Endothelial cell of umbilical vein (primary cell): ENCODE results near the gene IGSF9B. TPM values are rescaled to one million over a fixed set of nuclear protein-coding genes. Genes with fewer than 3 reads are reported as not detected.

Experiments used
- BruUV-seq: library from RNA; stranded (reverse); fragments of 400-500 nt; replicated peaks from 2 replicates; lab custom pipeline; 2021; lab: Mats Ljungman, UMichigan
- CTCF ChIA-PET: fragments of 300-600, 350-600 bp; sonication (Branson Sonifier 250); formaldehyde crosslinking; loops from one replicate; lab custom pipeline; 2021; ENCODE audit warnings: antibody characterized with exemption, inconsistent platforms; lab: Charles Lee
- POLR2A ChIA-PET: fragments of 300-600, 350-600 bp; sonication (Branson Sonifier 250); formaldehyde crosslinking; loops from one replicate; lab custom pipeline; 2021; ENCODE audit warnings: antibody characterized with exemption, inconsistent platforms; lab: Charles Lee
- DNase-seq: peaks from one replicate; pipeline ENCODE4 v3.0.0-alpha.2; 2011; ENCODE audit warnings: low read depth, low spot score
- FAIRE-seq: peaks from 2 replicates; lab custom pipeline; 2011; peaks lifted over from hg19 to GRCh38; lab: Jason Lieb, UNC
- H2AFZ ChIP-seq: 2 replicates; pipeline ENCODE4 v1.6.0; 2012; ENCODE audit warnings: low read depth, low read length, control low read depth, inconsistent platforms
- H3K27ac ChIP-seq: 2 replicates; pipeline ENCODE4 v1.5.1; 2011; ENCODE audit warnings: low read depth, mild to moderate bottlenecking, control low read depth, low read length, moderate library complexity; ENCODE audit not compliant: insufficient read depth
- H3K27me3 ChIP-seq, 2 experiments: 2 replicates each; pipeline versions ENCODE4 v1.6.0 to v1.6.1; 2011; ENCODE audit warnings: low read length in 2 of 2, mixed read lengths in 1 of 2; ENCODE audit not compliant: control insufficient read depth in 2 of 2, insufficient read depth in 2 of 2
- H3K36me3 ChIP-seq, 2 experiments: 2 replicates in 1 of 2; 3 replicates in 1 of 2; pipeline ENCODE4 v1.5.1; 2011; ENCODE audit warnings: low read length in 2 of 2, mild to moderate bottlenecking in 1 of 2, moderate library complexity in 1 of 2; ENCODE audit not compliant: control insufficient read depth in 2 of 2, insufficient read depth in 2 of 2; ENCODE audit errors: extremely low read depth in 1 of 2
- H3K4me1 ChIP-seq: 3 replicates; pipeline ENCODE4 v1.5.1; 2011; ENCODE audit warnings: mild to moderate bottlenecking, low read length; ENCODE audit not compliant: control insufficient read depth, insufficient read depth; ENCODE audit errors: extremely low read depth
- H3K4me2 ChIP-seq: 2 replicates; pipeline ENCODE4 v1.6.1; 2011; ENCODE audit warnings: low read length, control low read depth, mixed read lengths; ENCODE audit not compliant: insufficient read depth
- H3K4me3 ChIP-seq, 3 experiments: fragments of 200-600 bp in 1 of 3; sonication (generic), shearing (Covaris generic) in 1 of 3; replicated peaks in 1 of 3; 2 replicates each; pipeline ENCODE4 v1.5.1; 2011 to 2016; ENCODE audit warnings: control low read depth in 3 of 3, low read length in 3 of 3, mild to moderate bottlenecking in 2 of 3, inconsistent platforms in 1 of 3, low read depth in 1 of 3, moderate library complexity in 1 of 3; ENCODE audit not compliant: insufficient read depth in 1 of 3
- H3K79me2 ChIP-seq: 2 replicates; pipeline ENCODE4 v1.6.0; 2012; ENCODE audit warnings: low read length, inconsistent platforms; ENCODE audit not compliant: control insufficient read depth, insufficient read depth
- H3K9ac ChIP-seq: replicated peaks from 2 replicates; pipeline ENCODE3; 2011; ENCODE audit warnings: low read length, control low read depth; ENCODE audit not compliant: insufficient read depth; ENCODE audit errors: extremely low read depth
- H3K9me1 ChIP-seq: replicated peaks from 3 replicates; pipeline ENCODE4 v1.6.0; 2011; ENCODE audit warnings: mild to moderate bottlenecking, low read length; ENCODE audit not compliant: control insufficient read depth, insufficient read depth; ENCODE audit errors: extremely low read depth
- H3K9me3 ChIP-seq: replicated peaks from 2 replicates; pipeline ENCODE4 v1.5.1; 2012; ENCODE audit warnings: low read length, inconsistent platforms; ENCODE audit not compliant: control insufficient read depth, insufficient read depth
- H4K20me1 ChIP-seq: replicated peaks from 2 replicates; pipeline ENCODE3; 2011; ENCODE audit warnings: mild to moderate bottlenecking, low read length; ENCODE audit not compliant: control insufficient read depth, insufficient read depth; ENCODE audit errors: extremely low read depth
- EZH2 ChIP-seq: IDR thresholded peaks from 2 replicates; pipeline ENCODE4 v1.6.1; 2012; ENCODE audit warnings: borderline replicate concordance, low read depth, mild to moderate bottlenecking, moderate library complexity, low read length, inconsistent platforms; ENCODE audit not compliant: severe bottlenecking
- FOS ChIP-seq: IDR thresholded peaks from 2 replicates; pipeline ENCODE4 v1.6.1; 2011; ENCODE audit warnings: mild to moderate bottlenecking, low read length, moderate library complexity, borderline replicate concordance; ENCODE audit not compliant: insufficient read depth
- GATA2 ChIP-seq: IDR thresholded peaks from 2 replicates; pipeline ENCODE4 v1.7.0; 2011; ENCODE audit warnings: low read depth, mild to moderate bottlenecking, moderate library complexity, mixed read lengths, low read length; ENCODE audit not compliant: insufficient read length, insufficient read depth
- JUN ChIP-seq: IDR thresholded peaks from 2 replicates; pipeline ENCODE4 v1.6.1; 2011; ENCODE audit warnings: borderline replicate concordance, low read depth; ENCODE audit not compliant: insufficient read length, insufficient read depth
- POLR2A ChIP-seq: IDR thresholded peaks from 2 replicates; pipeline ENCODE4 v1.6.1; 2012; ENCODE audit warnings: low read depth, mild to moderate bottlenecking, control low read depth, low read length
- dilution Hi-C: fragments of 300-500 bp; cut with MboI; formaldehyde crosslinking; loops from one replicate; pipeline ENCODE4 v1.15.0; 2019; ENCODE audit warnings: low sequenced_read_pairs; ENCODE audit not compliant: extremely low pct_ligation_motif_present
- intact Hi-C: fragments of 100-400 bp; cut with micrococcal nuclease; formaldehyde crosslinking; loops from one replicate; pipeline ENCODE4 v1.10.0; 2022
- polyA plus RNA-seq, 4 experiments: library from polyadenylated mRNA; depleted of rRNA in 3 of 4; stranded (reverse) in 3 of 4; unstranded in 1 of 4; fragments of >200 nt; gene quantifications; 2 replicates each; pipeline versions ENCODE4 v1.2.1 to v1.2.3, GENCODE V29; 2011 to 2012; ENCODE audit warnings: missing spikeins in 1 of 4
- total RNA-seq: library from RNA; stranded (reverse); gene quantifications from 2 replicates; pipeline ENCODE4 v1.2.3, GENCODE V29; 2021
- TF ChIP-seq, protein P1 (sequence below): IDR thresholded peaks from 2 replicates; pipeline ENCODE4 v1.6.1; 2011; ENCODE audit not compliant: insufficient read depth, insufficient read length
- TF ChIP-seq, protein P2 (sequence below), 2 donors: IDR thresholded peaks; 1 replicate in 1 of 2; 2 replicates in 1 of 2; pipeline ENCODE4 v1.5.1; 2011; ENCODE audit warnings: low read length in 2 of 2, mild to moderate bottlenecking in 2 of 2, moderate library complexity in 2 of 2, control low read depth in 1 of 2, inconsistent platforms in 1 of 2, low read depth in 1 of 2; ENCODE audit not compliant: insufficient read depth in 1 of 2; ENCODE audit errors: extremely low read depth in 1 of 2

IGSF9B gene
- total and polyA plus RNA-seq, 2 donors (not counting 3 experiments of a cell fraction or from before 2014, with no cell fraction given) = 0.15 to 0.18 TPM

DNA sequence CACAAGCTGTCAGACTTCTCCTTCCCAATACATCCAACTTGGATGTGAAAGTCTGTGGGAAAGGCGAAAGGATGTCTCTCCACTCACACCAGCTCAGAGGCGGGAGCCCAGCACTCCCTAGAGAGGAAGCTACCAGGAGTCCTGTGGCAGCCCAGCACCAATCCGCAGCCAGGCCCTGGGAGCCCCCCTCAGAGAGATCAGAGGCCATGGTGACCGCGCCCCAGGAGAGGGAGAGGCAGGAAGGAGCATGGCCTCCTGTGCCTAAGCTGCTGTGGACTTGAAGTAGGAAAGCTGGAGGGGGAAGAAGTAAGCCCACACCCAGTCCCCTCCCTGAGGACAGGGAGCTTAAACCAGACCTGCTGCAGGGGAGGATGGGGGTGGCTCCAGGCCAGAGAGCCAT, 24.4 kb upstream of the IGSF9B start:
- no peak overlapping the region for H3K27ac ChIP-seq
- H4K20me1 ChIP-seq = no peaks in the 10 kb centered on the region
- no peaks in the 10 kb centered on the region for H3K9me1 ChIP-seq
- H3K4me1 ChIP-seq = no peaks in the 10 kb centered on the region
- H3K4me3 ChIP-seq = no peak overlapping the region
- H3K9me3 ChIP-seq = no peaks in the 10 kb centered on the region
- no TSS peak for BruUV-seq
- no peak overlapping the region for H3K9ac ChIP-seq
- dilution Hi-C loops (no loop called here), intact Hi-C loops (no loop called here)
- H2AFZ ChIP-seq = no peak overlapping the region
- no peaks in the 10 kb centered on the region for H3K27me3 ChIP-seq
- ChIA-PET CTCF (no interaction called here), POLR2A (no interaction called here)
- H3K4me2 ChIP-seq = no peak overlapping the region
- DNase-seq (no peak), FAIRE-seq (no peak)
- TF ChIP-seq EZH2 = no peak
- TF ChIP-seq, protein P1, sequence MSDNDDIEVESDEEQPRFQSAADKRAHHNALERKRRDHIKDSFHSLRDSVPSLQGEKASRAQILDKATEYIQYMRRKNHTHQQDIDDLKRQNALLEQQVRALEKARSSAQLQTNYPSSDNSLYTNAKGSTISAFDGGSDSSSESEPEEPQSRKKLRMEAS = no peak
- no peak for TF ChIP-seq JUN
- TF ChIP-seq, protein P2, sequence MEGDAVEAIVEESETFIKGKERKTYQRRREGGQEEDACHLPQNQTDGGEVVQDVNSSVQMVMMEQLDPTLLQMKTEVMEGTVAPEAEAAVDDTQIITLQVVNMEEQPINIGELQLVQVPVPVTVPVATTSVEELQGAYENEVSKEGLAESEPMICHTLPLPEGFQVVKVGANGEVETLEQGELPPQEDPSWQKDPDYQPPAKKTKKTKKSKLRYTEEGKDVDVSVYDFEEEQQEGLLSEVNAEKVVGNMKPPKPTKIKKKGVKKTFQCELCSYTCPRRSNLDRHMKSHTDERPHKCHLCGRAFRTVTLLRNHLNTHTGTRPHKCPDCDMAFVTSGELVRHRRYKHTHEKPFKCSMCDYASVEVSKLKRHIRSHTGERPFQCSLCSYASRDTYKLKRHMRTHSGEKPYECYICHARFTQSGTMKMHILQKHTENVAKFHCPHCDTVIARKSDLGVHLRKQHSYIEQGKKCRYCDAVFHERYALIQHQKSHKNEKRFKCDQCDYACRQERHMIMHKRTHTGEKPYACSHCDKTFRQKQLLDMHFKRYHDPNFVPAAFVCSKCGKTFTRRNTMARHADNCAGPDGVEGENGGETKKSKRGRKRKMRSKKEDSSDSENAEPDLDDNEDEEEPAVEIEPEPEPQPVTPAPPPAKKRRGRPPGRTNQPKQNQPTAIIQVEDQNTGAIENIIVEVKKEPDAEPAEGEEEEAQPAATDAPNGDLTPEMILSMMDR (IDR thresholded peaks at IDR 0.05; ENCODE audit: extremely low read depth in 1 of 2, insufficient read depth in 1 of 2, low read depth in 1 of 2, low read length in 2 of 2) = no peak
- no peak for TF ChIP-seq POLR2A
- TF ChIP-seq GATA2 = no peak
- TF ChIP-seq FOS = no peak
- H3K79me2 ChIP-seq = no peaks in the 10 kb centered on the region
- H3K36me3 ChIP-seq = no peaks in the 10 kb centered on the region
